Neural cell (in vitro differentiated cells): ENCODE data around the gene SLC9C1.

Source experiments
- CTCF ChIP-seq: fragments of 450-650 bp; IDR thresholded peaks from 2 replicates; pipeline ENCODE4 v1.5.1; 2014; ENCODE audit warnings: antibody characterized with exemption, mild to moderate bottlenecking, moderate library complexity; ENCODE audit not compliant: poor library complexity, severe bottlenecking
- EP300 ChIP-seq: fragments of 450-650 bp; conservative IDR thresholded peaks from 2 replicates; pipeline ENCODE4 v1.6.1; 2014; ENCODE audit warnings: antibody characterized with exemption, mild to moderate bottlenecking, moderate library complexity; ENCODE audit not compliant: poor library complexity, severe bottlenecking
- EZH2 ChIP-seq: fragments of 200-600, 300-800 bp; shearing (Covaris generic), sonication (generic); IDR thresholded peaks from 2 replicates; pipeline ENCODE4 v1.6.1; 2014; ENCODE audit warnings: antibody characterized with exemption, low read length, borderline replicate concordance, mild to moderate bottlenecking; ENCODE audit not compliant: insufficient read depth, poor library complexity, severe bottlenecking
- MXI1 ChIP-seq: fragments of 450-650 bp; conservative IDR thresholded peaks from 2 replicates; pipeline ENCODE4 v1.6.1; 2014; ENCODE audit warnings: antibody characterized with exemption, mild to moderate bottlenecking; ENCODE audit not compliant: poor library complexity, severe bottlenecking
- POLR2AphosphoS5 ChIP-seq: IDR thresholded peaks from 2 replicates; pipeline ENCODE4 v1.6.1; 2012
- REST ChIP-seq: IDR thresholded peaks from 2 replicates; pipeline ENCODE4 v1.6.1; 2012; ENCODE audit warnings: borderline replicate concordance
- SMC3 ChIP-seq: fragments of 450-650 bp; conservative IDR thresholded peaks from 2 replicates; pipeline ENCODE4 v1.6.1; 2014; ENCODE audit warnings: antibody characterized with exemption, mild to moderate bottlenecking, moderate library complexity; ENCODE audit not compliant: poor library complexity
- TAF1 ChIP-seq: IDR thresholded peaks from 2 replicates; pipeline ENCODE4 v1.6.1; 2012; ENCODE audit warnings: low read depth

GRCh38 chr3:112247900-112248299 is 46.1 kb downstream of the SLC9C1 start:
- TF ChIP-seq EZH2, result no peak
- TF ChIP-seq CTCF, result no peak
- TF ChIP-seq TAF1, result no peak
- no peak for TF ChIP-seq MXI1
- TF ChIP-seq POLR2AphosphoS5, result no peak
- TF ChIP-seq REST, result no peak
- TF ChIP-seq EP300, result no peak
- no peak for TF ChIP-seq SMC3
